CD4-positive, alpha-beta memory T cell (primary cell): Measurements from ENCODE around the gene PACRGL. TPM values are rescaled to one million over a fixed set of nuclear protein-coding genes. Genes with fewer than 3 reads are reported as not detected.

ENCODE experiments used
- CTCF ChIA-PET: fragments of 350-600 bp; sonication (Branson Sonifier 250); formaldehyde crosslinking; loops from one replicate; lab custom pipeline; 2021; ENCODE audit warnings: inconsistent platforms; ENCODE audit not compliant: partially characterized antibody; lab: Charles Lee
- POLR2A ChIA-PET: fragments of 350-600 bp; sonication (Branson Sonifier 250); formaldehyde crosslinking; loops from one replicate; lab custom pipeline; 2021; ENCODE audit not compliant: partially characterized antibody; lab: Charles Lee
- DNase-seq, 5 donors: peaks; one replicate each; pipeline versions ENCODE4 v3.0.0 to v3.0.0-alpha.2; 2020 to 2022; ENCODE audit warnings: mixed read lengths in 1 of 5
- H3K27ac ChIP-seq: one replicate; pipeline ENCODE4 v1.7.0; 2013; ENCODE audit warnings: low read depth, low read length
- H3K27me3 ChIP-seq: 2 replicates; pipeline ENCODE4 v1.7.0; 2013; ENCODE audit warnings: mild to moderate bottlenecking, low read length, moderate library complexity; ENCODE audit not compliant: insufficient read depth
- H3K36me3 ChIP-seq: 2 replicates; pipeline ENCODE4 v1.7.0; 2013; ENCODE audit warnings: mild to moderate bottlenecking, low read length, moderate library complexity; ENCODE audit not compliant: insufficient read depth
- H3K4me1 ChIP-seq: 2 replicates; pipeline ENCODE4 v1.7.0; 2013; ENCODE audit warnings: mild to moderate bottlenecking, low read length, moderate library complexity; ENCODE audit not compliant: insufficient read depth
- H3K4me3 ChIP-seq, 2 donors: one replicate each; pipeline ENCODE4 v1.7.0; 2013; ENCODE audit warnings: low read length in 2 of 2, mild to moderate bottlenecking in 1 of 2
- H3K9me3 ChIP-seq, 2 donors: one replicate each; pipeline ENCODE4 v1.7.0; 2013; ENCODE audit warnings: low read length in 2 of 2, control low read depth in 1 of 2; ENCODE audit not compliant: control insufficient read depth in 1 of 2
- H3K27ac Mint-ChIP-seq, 7 donors: one replicate each; pipeline ENCODE4 v1.8.0; 2020 to 2021; ENCODE audit warnings: mixed read lengths in 7 of 7, mild to moderate bottlenecking in 6 of 7, inconsistent platforms in 3 of 7, moderate library complexity in 3 of 7
- H3K27me3 Mint-ChIP-seq, 2 donors: one replicate each; pipeline ENCODE4 v1.8.0; 2020 to 2021; ENCODE audit warnings: mixed read lengths in 2 of 2
- H3K36me3 Mint-ChIP-seq, 2 donors: one replicate each; pipeline ENCODE4 v1.8.0; 2020 to 2021; ENCODE audit warnings: mixed read lengths in 2 of 2, inconsistent platforms in 1 of 2, mild to moderate bottlenecking in 1 of 2
- H3K4me1 Mint-ChIP-seq, 4 donors: one replicate each; pipeline ENCODE4 v1.8.0; 2020 to 2021; ENCODE audit warnings: mixed read lengths in 4 of 4, mild to moderate bottlenecking in 1 of 4
- H3K4me3 Mint-ChIP-seq, 8 donors: one replicate each; pipeline ENCODE4 v1.8.0; 2020 to 2021; ENCODE audit warnings: mixed read lengths in 8 of 8, mild to moderate bottlenecking in 7 of 8, moderate library complexity in 6 of 8, inconsistent platforms in 3 of 8
- H3K9me3 Mint-ChIP-seq, 8 donors: one replicate each; pipeline ENCODE4 v1.8.0; 2020 to 2021; ENCODE audit warnings: mixed read lengths in 8 of 8, mild to moderate bottlenecking in 5 of 8, inconsistent platforms in 3 of 8, moderate library complexity in 1 of 8
- intact Hi-C: fragments of 100-400 bp; cut with micrococcal nuclease; formaldehyde crosslinking; loops from one replicate; pipeline ENCODE4 v1.15.1; 2023
- polyA plus RNA-seq, 2 donors: library from polyadenylated mRNA; unstranded; fragments of 300-500 nt; fragmentation: Illumina TruSeq; gene quantifications; one replicate each; pipeline ENCODE4 v1.2.3, GENCODE V29; 2021
- total RNA-seq, 2 experiments: library from RNA; stranded (reverse); gene quantifications; one replicate each; pipeline ENCODE4 v1.2.3, GENCODE V29; 2021

Gene PACRGL
- total and polyA plus RNA-seq, 4 experiments from 2014 or later: 5.4 to 14.4 (median 9.9) TPM

- Mint-ChIP-seq H3K36me3 (no peaks in the 10 kb centered on the region), H3K27me3 (peaks cover 6 to 7% of the 10 kb centered on the region in 2 donors), H3K4me1 (no peaks in the 10 kb centered on the region), H3K9me3 (no peaks in the 10 kb centered on the region), H3K4me3 (no peak overlapping the region), H3K27ac (no peak overlapping the region)
- no peaks in the 10 kb centered on the region for H3K9me3 ChIP-seq
- H3K4me3 ChIP-seq: no peak overlapping the region
- H3K36me3 ChIP-seq: no peaks in the 10 kb centered on the region
- intact Hi-C loops: loop anchor here (10.0 kb wide), 1 partner anchor 1459 kb away; no protein-coding TSS in a partner anchor
- H3K27me3 ChIP-seq: no peaks in the 10 kb centered on the region
- POLR2A ChIA-PET: no interaction called here
- H3K4me1 ChIP-seq: no peaks in the 10 kb centered on the region
- CTCF ChIA-PET: interaction anchor here (0.9 to 2.0 kb wide), 8 partner anchors 8 to 1993 kb away, joined by 3 to 11 read pairs (median 4); no protein-coding TSS in a partner anchor
- no peak for DNase-seq
- no peak overlapping the region for H3K27ac ChIP-seq
These were observed 16.5 kb upstream of the PACRGL start for GRCh38 chr4:20683766-20684165.

- intact Hi-C loops: loop anchor here (1.0 to 10.0 kb wide), 3 partner anchors 266 to 1460 kb away; no protein-coding TSS in a partner anchor
- peak in 4 of 5 donors; percentile 10 to 25 (median 20) for DNase-seq
These were observed 15.2 kb upstream of the PACRGL start for GRCh38 chr4:20684852-20685763.

GRCh38 chr4:20687864-20688263 is 12.4 kb upstream of the PACRGL start:
- no peak for DNase-seq
- H3K36me3 ChIP-seq: no peaks in the 10 kb centered on the region
- Mint-ChIP-seq H3K9me3 (no peaks in the 10 kb centered on the region), H3K4me3 (no peak overlapping the region), H3K27me3 (peaks cover 2 to 4% of the 10 kb centered on the region in 2 donors), H3K36me3 (no peaks in the 10 kb centered on the region), H3K27ac (no peak overlapping the region), H3K4me1 (no peaks in the 10 kb centered on the region)
- H3K9me3 ChIP-seq: no peaks in the 10 kb centered on the region
- ChIA-PET POLR2A (no interaction called here), CTCF (interaction anchor here (0.8 to 1.8 kb wide), 4 partner anchors 11 to 292 kb away, joined by 3 to 4 read pairs (median 3); no protein-coding TSS in a partner anchor)
- H3K27ac ChIP-seq: no peak overlapping the region
- H3K4me3 ChIP-seq: no peak overlapping the region
- no peaks in the 10 kb centered on the region for H3K27me3 ChIP-seq
- intact Hi-C loops: loop anchor here (10.0 kb wide), 1 partner anchor 1463 kb away; no protein-coding TSS in a partner anchor
- no peaks in the 10 kb centered on the region for H3K4me1 ChIP-seq

More at GRCh38 chr4:20684852-20685763, 15.2 kb upstream of the PACRGL start:
- no peaks in the 10 kb centered on the region for H3K27me3 ChIP-seq
- CTCF ChIA-PET: interaction anchor here (0.8 to 2.0 kb wide), 16 partner anchors 8 to 1998 kb away, joined by 3 to 11 read pairs (median 5); partner anchors contain the start of gene PACRGL
- no peaks in the 10 kb centered on the region for H3K9me3 Mint-ChIP-seq
- no peak overlapping the region for H3K4me3 ChIP-seq
- H3K27ac ChIP-seq: no peak overlapping the region
- H3K4me1 ChIP-seq: no peaks in the 10 kb centered on the region
- H3K27me3 Mint-ChIP-seq: peaks cover 3 to 6% of the 10 kb centered on the region in 2 donors
- H3K9me3 ChIP-seq: no peaks in the 10 kb centered on the region
- H3K4me1 Mint-ChIP-seq: no peaks in the 10 kb centered on the region
- no peak overlapping the region for H3K4me3 Mint-ChIP-seq
- no peaks in the 10 kb centered on the region for H3K36me3 ChIP-seq
- no peak overlapping the region for H3K27ac Mint-ChIP-seq
- POLR2A ChIA-PET: no interaction called here
- no peaks in the 10 kb centered on the region for H3K36me3 Mint-ChIP-seq

GRCh38 chr4:20696815-20697214 is 3.4 kb upstream of the PACRGL start:
- peaks cover 8 to 29% (median 17%) of the 10 kb centered on the region in 4 donors for H3K4me1 Mint-ChIP-seq
- intact Hi-C loops: no loop called here

GRCh38 chr4:20698382-20698781 is 1.9 kb upstream of the PACRGL start:
- peaks cover 0 to 7% of the 10 kb centered on the region in 2 donors for H3K36me3 Mint-ChIP-seq
- intact Hi-C loops: no loop called here
- H3K27ac Mint-ChIP-seq: peak overlapping the region in 1 of 7 donors; percentile 43
- H3K4me1 Mint-ChIP-seq: peaks cover 17 to 44% (median 24%) of the 10 kb centered on the region in 4 donors
- H3K9me3 ChIP-seq: no peaks in the 10 kb centered on the region
- no peak overlapping the region for H3K27ac ChIP-seq
- H3K27me3 ChIP-seq: no peaks in the 10 kb centered on the region
- no peaks in the 10 kb centered on the region for H3K36me3 ChIP-seq
- no peak overlapping the region for H3K4me3 ChIP-seq
- peaks cover 2 to 4% of the 10 kb centered on the region in 2 donors for H3K27me3 Mint-ChIP-seq
- H3K4me3 Mint-ChIP-seq: no peak overlapping the region
- no peaks in the 10 kb centered on the region for H3K9me3 Mint-ChIP-seq
- ChIA-PET POLR2A (no interaction called here), CTCF (interaction anchor here (1.2 kb wide), 1 partner anchor 14 kb away, joined by 4 read pairs; no protein-coding TSS in a partner anchor)
- DNase-seq: no peak
- peaks cover 21% of the 10 kb centered on the region for H3K4me1 ChIP-seq

More at GRCh38 chr4:20696815-20697214, 3.4 kb upstream of the PACRGL start:
- Histone ChIP-seq H3K36me3 (no peaks in the 10 kb centered on the region), H3K4me3 (no peak overlapping the region), H3K27me3 (no peaks in the 10 kb centered on the region), H3K9me3 (no peaks in the 10 kb centered on the region), H3K4me1 (peaks cover 18% of the 10 kb centered on the region), H3K27ac (no peak overlapping the region)
- Mint-ChIP-seq H3K27ac (no peak overlapping the region), H3K36me3 (peaks cover 0 to 7% of the 10 kb centered on the region in 2 donors), H3K9me3 (no peaks in the 10 kb centered on the region), H3K4me3 (no peak overlapping the region), H3K27me3 (peaks cover 2 to 4% of the 10 kb centered on the region in 2 donors)
- POLR2A ChIA-PET: no interaction called here
- DNase-seq: no peak
- CTCF ChIA-PET: no interaction called here

- Mint-ChIP-seq H3K27ac (peak overlapping the region in 4 of 7 donors; percentile 19 to 94 (median 67)), H3K27me3 (peaks cover 2 to 4% of the 10 kb centered on the region in 2 donors), H3K9me3 (no peaks in the 10 kb centered on the region), H3K36me3 (peaks cover 2 to 7% of the 10 kb centered on the region in 2 donors), H3K4me3 (peak overlapping the region in 7 of 8 donors; percentile 61 to 80 (median 69)), H3K4me1 (peaks cover 19 to 48% (median 27%) of the 10 kb centered on the region in 4 donors)
- intact Hi-C loops: no loop called here
- DNase-seq: no peak
- Histone ChIP-seq H3K4me1 (peaks cover 21% of the 10 kb centered on the region), H3K36me3 (no peaks in the 10 kb centered on the region), H3K9me3 (no peaks in the 10 kb centered on the region), H3K27me3 (no peaks in the 10 kb centered on the region), H3K27ac (no peak overlapping the region), H3K4me3 (no peak overlapping the region)
- ChIA-PET POLR2A (no interaction called here), CTCF (interaction anchor here (0.7 to 1.2 kb wide), 2 partner anchors 12 to 14 kb away, joined by 3 to 4 read pairs; no protein-coding TSS in a partner anchor)
These were observed 1.4 kb upstream of the PACRGL start for GRCh38 chr4:20698820-20699219.

GRCh38 chr4:20711335-20711734 is 11.1 kb downstream of the PACRGL start:
- H3K27ac ChIP-seq: no peak overlapping the region
- peaks cover 0 to 1% (median 0%) of the 10 kb centered on the region in 4 donors for H3K4me1 Mint-ChIP-seq
- ChIA-PET CTCF (no interaction called here), POLR2A (no interaction called here)
- H3K4me3 ChIP-seq: no peak overlapping the region
- no peak overlapping the region for H3K4me3 Mint-ChIP-seq
- H3K36me3 ChIP-seq: peaks cover 6% of the 10 kb centered on the region
- peaks cover 0 to 5% (median under 1%) of the 10 kb centered on the region in 8 donors for H3K9me3 Mint-ChIP-seq
- H3K36me3 Mint-ChIP-seq: peaks cover 41 to 53% of the 10 kb centered on the region in 2 donors
- no peaks in the 10 kb centered on the region for H3K9me3 ChIP-seq
- H3K4me1 ChIP-seq: no peaks in the 10 kb centered on the region
- intact Hi-C loops: no loop called here
- H3K27me3 ChIP-seq: no peaks in the 10 kb centered on the region
- H3K27me3 Mint-ChIP-seq: no peaks in the 10 kb centered on the region
- peak overlapping the region in 1 of 7 donors; percentile 32 for H3K27ac Mint-ChIP-seq
- DNase-seq: no peak
